Measurements from ENCODE around the gene ZNF524. TPM values are rescaled to one million over a fixed set of nuclear protein-coding genes. Genes with fewer than 3 reads are reported as not detected.

Gene ZNF524
- total RNA-seq, 1 experiment from 2014 or later, result 26.4 TPM

DNA sequence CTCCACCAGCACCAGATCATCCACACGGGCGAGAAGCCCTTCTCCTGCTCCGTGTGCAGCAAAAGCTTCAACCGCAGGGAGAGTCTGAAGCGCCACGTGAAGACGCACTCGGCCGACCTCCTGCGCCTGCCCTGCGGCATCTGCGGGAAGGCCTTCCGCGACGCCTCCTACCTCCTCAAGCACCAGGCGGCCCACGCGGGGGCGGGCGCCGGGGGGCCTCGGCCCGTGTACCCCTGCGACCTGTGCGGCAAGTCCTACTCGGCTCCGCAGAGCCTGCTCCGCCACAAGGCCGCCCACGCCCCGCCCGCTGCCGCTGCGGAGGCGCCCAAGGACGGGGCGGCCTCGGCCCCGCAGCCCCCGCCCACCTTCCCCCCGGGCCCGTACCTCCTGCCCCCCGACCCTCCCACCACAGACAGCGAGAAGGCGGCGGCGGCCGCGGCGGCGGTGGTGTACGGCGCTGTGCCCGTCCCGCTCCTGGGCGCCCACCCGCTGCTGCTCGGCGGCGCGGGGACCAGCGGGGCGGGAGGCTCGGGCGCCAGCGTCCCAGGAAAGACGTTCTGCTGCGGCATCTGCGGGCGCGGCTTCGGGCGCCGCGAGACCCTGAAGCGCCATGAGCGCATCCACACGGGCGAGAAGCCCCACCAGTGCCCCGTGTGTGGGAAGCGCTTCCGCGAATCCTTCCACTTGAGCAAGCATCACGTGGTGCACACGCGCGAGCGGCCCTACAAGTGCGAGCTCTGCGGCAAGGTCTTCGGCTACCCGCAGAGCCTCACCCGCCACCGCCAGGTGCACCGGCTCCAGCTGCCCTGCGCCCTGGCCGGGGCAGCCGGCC lies 14.8 kb downstream of the ZNF524 start:
- H3K27ac ChIP-seq (ENCODE audit: low read length), result no peak overlapping the region
- H3K9me3 ChIP-seq (ENCODE audit: control insufficient read depth, insufficient read depth, low read depth, low read length), result no peaks in the 10 kb centered on the region
- BruUV-seq (replicated peaks), result no TSS peak
- in situ Hi-C loops (cut with HindIII; ENCODE audit: low pct_unique_long_range_greater_than_20kb, low sequenced_read_pairs), result no loop called here
- DNase-seq (ENCODE audit: low read depth, low spot score), result no peak
- intact Hi-C loops (cut with micrococcal nuclease; ENCODE audit: unreplicated experiment), result no loop called here
- no peak for ATAC-seq
- POLR2A ChIA-PET, result no interaction called here
- H3K36me3 ChIP-seq (ENCODE audit: control insufficient read depth, insufficient read depth, low read length), result no peaks in the 10 kb centered on the region
- H3K27me3 ChIP-seq (ENCODE audit: control insufficient read depth, insufficient read depth, low read length), result no peaks in the 10 kb centered on the region
- H3K4me1 ChIP-seq (ENCODE audit: control insufficient read depth, insufficient read depth, low read length), result no peaks in the 10 kb centered on the region
- no peak overlapping the region for H3K4me3 ChIP-seq (ENCODE audit: low read depth in 2 of 2, low read length in 2 of 2)
- TF ChIP-seq, protein P1, sequence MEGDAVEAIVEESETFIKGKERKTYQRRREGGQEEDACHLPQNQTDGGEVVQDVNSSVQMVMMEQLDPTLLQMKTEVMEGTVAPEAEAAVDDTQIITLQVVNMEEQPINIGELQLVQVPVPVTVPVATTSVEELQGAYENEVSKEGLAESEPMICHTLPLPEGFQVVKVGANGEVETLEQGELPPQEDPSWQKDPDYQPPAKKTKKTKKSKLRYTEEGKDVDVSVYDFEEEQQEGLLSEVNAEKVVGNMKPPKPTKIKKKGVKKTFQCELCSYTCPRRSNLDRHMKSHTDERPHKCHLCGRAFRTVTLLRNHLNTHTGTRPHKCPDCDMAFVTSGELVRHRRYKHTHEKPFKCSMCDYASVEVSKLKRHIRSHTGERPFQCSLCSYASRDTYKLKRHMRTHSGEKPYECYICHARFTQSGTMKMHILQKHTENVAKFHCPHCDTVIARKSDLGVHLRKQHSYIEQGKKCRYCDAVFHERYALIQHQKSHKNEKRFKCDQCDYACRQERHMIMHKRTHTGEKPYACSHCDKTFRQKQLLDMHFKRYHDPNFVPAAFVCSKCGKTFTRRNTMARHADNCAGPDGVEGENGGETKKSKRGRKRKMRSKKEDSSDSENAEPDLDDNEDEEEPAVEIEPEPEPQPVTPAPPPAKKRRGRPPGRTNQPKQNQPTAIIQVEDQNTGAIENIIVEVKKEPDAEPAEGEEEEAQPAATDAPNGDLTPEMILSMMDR (IDR thresholded peaks at IDR 0.05), result no peak
- TF ChIP-seq TCF7L2 (IDR thresholded peaks at IDR 0.05; ENCODE audit: low read depth, low read length), result no peak
- TF ChIP-seq, protein P2, sequence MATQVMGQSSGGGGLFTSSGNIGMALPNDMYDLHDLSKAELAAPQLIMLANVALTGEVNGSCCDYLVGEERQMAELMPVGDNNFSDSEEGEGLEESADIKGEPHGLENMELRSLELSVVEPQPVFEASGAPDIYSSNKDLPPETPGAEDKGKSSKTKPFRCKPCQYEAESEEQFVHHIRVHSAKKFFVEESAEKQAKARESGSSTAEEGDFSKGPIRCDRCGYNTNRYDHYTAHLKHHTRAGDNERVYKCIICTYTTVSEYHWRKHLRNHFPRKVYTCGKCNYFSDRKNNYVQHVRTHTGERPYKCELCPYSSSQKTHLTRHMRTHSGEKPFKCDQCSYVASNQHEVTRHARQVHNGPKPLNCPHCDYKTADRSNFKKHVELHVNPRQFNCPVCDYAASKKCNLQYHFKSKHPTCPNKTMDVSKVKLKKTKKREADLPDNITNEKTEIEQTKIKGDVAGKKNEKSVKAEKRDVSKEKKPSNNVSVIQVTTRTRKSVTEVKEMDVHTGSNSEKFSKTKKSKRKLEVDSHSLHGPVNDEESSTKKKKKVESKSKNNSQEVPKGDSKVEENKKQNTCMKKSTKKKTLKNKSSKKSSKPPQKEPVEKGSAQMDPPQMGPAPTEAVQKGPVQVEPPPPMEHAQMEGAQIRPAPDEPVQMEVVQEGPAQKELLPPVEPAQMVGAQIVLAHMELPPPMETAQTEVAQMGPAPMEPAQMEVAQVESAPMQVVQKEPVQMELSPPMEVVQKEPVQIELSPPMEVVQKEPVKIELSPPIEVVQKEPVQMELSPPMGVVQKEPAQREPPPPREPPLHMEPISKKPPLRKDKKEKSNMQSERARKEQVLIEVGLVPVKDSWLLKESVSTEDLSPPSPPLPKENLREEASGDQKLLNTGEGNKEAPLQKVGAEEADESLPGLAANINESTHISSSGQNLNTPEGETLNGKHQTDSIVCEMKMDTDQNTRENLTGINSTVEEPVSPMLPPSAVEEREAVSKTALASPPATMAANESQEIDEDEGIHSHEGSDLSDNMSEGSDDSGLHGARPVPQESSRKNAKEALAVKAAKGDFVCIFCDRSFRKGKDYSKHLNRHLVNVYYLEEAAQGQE (IDR thresholded peaks at IDR 0.05; ENCODE audit: insufficient read depth in 1 of 2, low read depth in 2 of 2, low read length in 1 of 2), result no peak
- no peak for TF ChIP-seq POLR2AphosphoS5 (IDR thresholded peaks at IDR 0.05; ENCODE audit: low read depth, low read length)
- no peak for TF ChIP-seq SIN3A (IDR thresholded peaks at IDR 0.05; ENCODE audit: borderline replicate concordance, insufficient read depth, low read depth, low read length)
- CTCF ChIA-PET, result no interaction called here

DNA sequence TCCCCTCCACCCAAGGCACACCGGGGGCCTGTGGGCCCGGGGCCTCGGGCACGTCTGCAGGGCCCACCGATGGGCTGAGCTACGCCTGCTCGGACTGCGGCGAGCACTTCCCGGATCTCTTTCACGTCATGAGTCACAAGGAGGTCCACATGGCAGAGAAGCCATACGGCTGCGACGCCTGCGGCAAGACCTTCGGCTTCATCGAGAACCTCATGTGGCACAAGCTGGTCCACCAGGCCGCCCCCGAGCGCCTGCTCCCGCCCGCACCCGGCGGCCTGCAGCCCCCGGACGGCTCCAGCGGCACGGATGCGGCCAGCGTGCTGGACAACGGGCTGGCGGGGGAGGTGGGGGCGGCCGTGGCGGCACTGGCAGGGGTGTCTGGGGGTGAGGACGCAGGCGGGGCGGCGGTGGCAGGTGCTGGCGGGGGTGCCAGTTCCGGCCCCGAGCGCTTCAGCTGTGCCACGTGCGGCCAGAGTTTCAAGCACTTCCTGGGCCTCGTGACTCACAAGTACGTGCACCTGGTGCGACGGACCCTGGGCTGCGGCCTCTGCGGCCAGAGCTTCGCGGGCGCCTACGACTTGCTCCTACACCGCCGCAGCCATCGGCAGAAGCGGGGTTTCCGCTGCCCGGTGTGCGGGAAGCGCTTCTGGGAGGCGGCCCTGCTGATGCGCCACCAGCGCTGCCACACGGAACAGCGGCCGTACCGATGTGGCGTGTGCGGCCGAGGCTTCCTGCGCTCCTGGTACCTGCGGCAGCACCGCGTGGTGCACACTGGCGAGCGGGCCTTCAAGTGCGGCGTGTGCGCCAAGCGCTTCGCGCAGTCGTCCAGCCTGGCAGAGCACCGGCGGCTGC lies 15.7 kb downstream of the ZNF524 start:
- Histone ChIP-seq H3K4me3 (ENCODE audit: low read depth in 2 of 2, low read length in 2 of 2) (no peak overlapping the region), H3K27me3 (ENCODE audit: control insufficient read depth, insufficient read depth, low read length) (no peaks in the 10 kb centered on the region), H3K4me1 (ENCODE audit: control insufficient read depth, insufficient read depth, low read length) (no peaks in the 10 kb centered on the region), H3K27ac (ENCODE audit: low read length) (no peak overlapping the region), H3K36me3 (ENCODE audit: control insufficient read depth, insufficient read depth, low read length) (no peaks in the 10 kb centered on the region), H3K9me3 (ENCODE audit: control insufficient read depth, insufficient read depth, low read depth, low read length) (no peaks in the 10 kb centered on the region)
- intact Hi-C loops (cut with micrococcal nuclease; ENCODE audit: unreplicated experiment), result no loop called here
- ChIA-PET POLR2A (no interaction called here), CTCF (no interaction called here)
- TF ChIP-seq POLR2AphosphoS5 (IDR thresholded peaks at IDR 0.05; ENCODE audit: low read depth, low read length), result no peak
- TF ChIP-seq, protein P1 (IDR thresholded peaks at IDR 0.05), result no peak
- no peak for TF ChIP-seq TCF7L2 (IDR thresholded peaks at IDR 0.05; ENCODE audit: low read depth, low read length)
- no peak for TF ChIP-seq SIN3A (IDR thresholded peaks at IDR 0.05; ENCODE audit: borderline replicate concordance, insufficient read depth, low read depth, low read length)
- TF ChIP-seq, protein P2 (IDR thresholded peaks at IDR 0.05; ENCODE audit: insufficient read depth in 1 of 2, low read depth in 2 of 2, low read length in 1 of 2), result no peak
- no peak for ATAC-seq
- DNase-seq (ENCODE audit: low read depth, low spot score), result no peak
- in situ Hi-C loops (cut with HindIII; ENCODE audit: low pct_unique_long_range_greater_than_20kb, low sequenced_read_pairs), result no loop called here
- no TSS peak for BruUV-seq (replicated peaks)

All from Panc1 (cell line).